B cell (primary cell): Measurements from ENCODE around the gene ERICH6.

Source experiments
- EZH2 ChIP-seq: IDR thresholded peaks from 2 replicates; pipeline ENCODE4 v1.6.1; 2012; ENCODE audit warnings: borderline replicate concordance, low read depth, mild to moderate bottlenecking, moderate library complexity, low read length; ENCODE audit not compliant: insufficient read depth, poor library complexity, severe bottlenecking
- TF ChIP-seq, protein P1 (sequence below): fragments of 200-600 bp; IDR thresholded peaks from one replicate; pipeline ENCODE4 v1.8.0; 2022; ENCODE audit warnings: antibody characterized with exemption, mild to moderate bottlenecking

- TF ChIP-seq, protein P1, sequence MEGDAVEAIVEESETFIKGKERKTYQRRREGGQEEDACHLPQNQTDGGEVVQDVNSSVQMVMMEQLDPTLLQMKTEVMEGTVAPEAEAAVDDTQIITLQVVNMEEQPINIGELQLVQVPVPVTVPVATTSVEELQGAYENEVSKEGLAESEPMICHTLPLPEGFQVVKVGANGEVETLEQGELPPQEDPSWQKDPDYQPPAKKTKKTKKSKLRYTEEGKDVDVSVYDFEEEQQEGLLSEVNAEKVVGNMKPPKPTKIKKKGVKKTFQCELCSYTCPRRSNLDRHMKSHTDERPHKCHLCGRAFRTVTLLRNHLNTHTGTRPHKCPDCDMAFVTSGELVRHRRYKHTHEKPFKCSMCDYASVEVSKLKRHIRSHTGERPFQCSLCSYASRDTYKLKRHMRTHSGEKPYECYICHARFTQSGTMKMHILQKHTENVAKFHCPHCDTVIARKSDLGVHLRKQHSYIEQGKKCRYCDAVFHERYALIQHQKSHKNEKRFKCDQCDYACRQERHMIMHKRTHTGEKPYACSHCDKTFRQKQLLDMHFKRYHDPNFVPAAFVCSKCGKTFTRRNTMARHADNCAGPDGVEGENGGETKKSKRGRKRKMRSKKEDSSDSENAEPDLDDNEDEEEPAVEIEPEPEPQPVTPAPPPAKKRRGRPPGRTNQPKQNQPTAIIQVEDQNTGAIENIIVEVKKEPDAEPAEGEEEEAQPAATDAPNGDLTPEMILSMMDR, result no peak
- no peak for TF ChIP-seq EZH2
Observed at GRCh38 chr3:150733373-150733935, 29.7 kb upstream of the ERICH6 start.
